Keratinocyte (primary cell): ENCODE results near the gene CBLB. TPM values are rescaled to one million over a fixed set of nuclear protein-coding genes. Genes with fewer than 3 reads are reported as not detected.

ENCODE experiments used
- DNase-seq: peaks from one replicate; pipeline ENCODE4 v3.0.0-alpha.2; 2011; ENCODE audit warnings: low read depth, missing footprints, low spot score
- FAIRE-seq: peaks from 2 replicates; lab custom pipeline; 2011; peaks lifted over from hg19 to GRCh38; lab: Jason Lieb, UNC
- H2AFZ ChIP-seq: 2 replicates; pipeline ENCODE4 v1.6.0; 2012; ENCODE audit warnings: low read length, control low read depth, inconsistent platforms; ENCODE audit not compliant: control insufficient read depth
- H3K27ac ChIP-seq: 2 replicates; pipeline ENCODE4 v1.5.1; 2011; ENCODE audit warnings: low read length; ENCODE audit not compliant: control insufficient read depth, insufficient read depth
- H3K27me3 ChIP-seq: 3 replicates; pipeline ENCODE4 v1.6.0; 2011; ENCODE audit warnings: low read length; ENCODE audit not compliant: control insufficient read depth, insufficient read depth; ENCODE audit errors: extremely low read depth
- H3K36me3 ChIP-seq, 2 experiments: 2 replicates in 1 of 2; 3 replicates in 1 of 2; pipeline ENCODE4 v1.5.1; 2011; ENCODE audit warnings: low read length in 2 of 2, mild to moderate bottlenecking in 1 of 2; ENCODE audit not compliant: control insufficient read depth in 2 of 2, insufficient read depth in 2 of 2; ENCODE audit errors: extremely low read depth in 1 of 2
- H3K4me1 ChIP-seq: 3 replicates; pipeline ENCODE4 v1.5.1; 2011; ENCODE audit warnings: low read length; ENCODE audit not compliant: control insufficient read depth, insufficient read depth; ENCODE audit errors: extremely low read depth
- H3K4me2 ChIP-seq: 3 replicates; pipeline ENCODE4 v1.6.0; 2011; ENCODE audit warnings: low read depth, low read length; ENCODE audit not compliant: control insufficient read depth, insufficient read depth; ENCODE audit errors: extremely low read depth
- H3K4me3 ChIP-seq, 3 experiments: fragments of 200-600 bp in 1 of 3; sonication (generic) in 1 of 3; 2 replicates in 2 of 3; 3 replicates in 1 of 3; pipeline ENCODE4 v1.5.1; 2011 to 2016; ENCODE audit warnings: low read length in 3 of 3, mild to moderate bottlenecking in 3 of 3, control low read depth in 2 of 3, inconsistent platforms in 1 of 3, low read depth in 1 of 3, mixed read lengths in 1 of 3, mixed run types in 1 of 3, moderate library complexity in 1 of 3; ENCODE audit not compliant: control insufficient read depth in 2 of 3, insufficient read depth in 2 of 3; ENCODE audit errors: extremely low read depth in 1 of 3
- H3K79me2 ChIP-seq: 2 replicates; pipeline ENCODE4 v1.6.0; 2012; ENCODE audit warnings: low read length; ENCODE audit not compliant: control insufficient read depth, insufficient read depth
- H3K9ac ChIP-seq: 3 replicates; pipeline ENCODE4 v1.6.0; 2011; ENCODE audit warnings: low read length; ENCODE audit not compliant: control insufficient read depth, insufficient read depth; ENCODE audit errors: extremely low read depth
- H3K9me1 ChIP-seq: 3 replicates; pipeline ENCODE4 v1.6.0; 2011; ENCODE audit warnings: low read length; ENCODE audit not compliant: control insufficient read depth, insufficient read depth; ENCODE audit errors: extremely low read depth
- H3K9me3 ChIP-seq: 2 replicates; pipeline ENCODE4 v1.5.1; 2012; ENCODE audit warnings: low read depth, low read length; ENCODE audit not compliant: control insufficient read depth
- H4K20me1 ChIP-seq: 3 replicates; pipeline ENCODE4 v1.6.0; 2011; ENCODE audit warnings: low read length; ENCODE audit not compliant: control insufficient read depth, insufficient read depth; ENCODE audit errors: extremely low read depth
- EZH2 ChIP-seq: IDR thresholded peaks from one replicate; pipeline ENCODE4 v1.6.1; 2012; ENCODE audit warnings: inconsistent platforms, mild to moderate bottlenecking, low read length, moderate library complexity
- dilution Hi-C: fragments of 300-500 bp; cut with MboI; formaldehyde crosslinking; loops from one replicate; pipeline ENCODE4 v1.7.0; 2020; ENCODE audit warnings: low sequenced_read_pairs; ENCODE audit not compliant: extremely low pct_ligation_motif_present
- polyA plus RNA-seq, 5 experiments: library from polyadenylated mRNA; depleted of rRNA in 3 of 5; stranded (reverse) in 3 of 5; stranded (forward) in 1 of 5; unstranded in 1 of 5; fragments of >200 nt; gene quantifications; 1 replicate in 1 of 5; 2 replicates in 3 of 5; 3 replicates in 1 of 5; pipeline versions ENCODE4 v1.2.1 to v1.2.3, GENCODE V29; 2011 to 2012; ENCODE audit warnings: missing spikeins in 2 of 5, low read depth in 1 of 5, low replicate concordance in 1 of 5
- TF ChIP-seq, protein P1 (sequence below), 3 experiments: IDR thresholded peaks in 1 of 3; conservative IDR thresholded peaks in 1 of 3; optimal IDR thresholded peaks in 1 of 3; 2 replicates in 2 of 3; 3 replicates in 1 of 3; pipeline versions ENCODE3 to v1.5.1; 2011; ENCODE audit warnings: low read length in 3 of 3, mild to moderate bottlenecking in 3 of 3, moderate library complexity in 2 of 3, control low read depth in 1 of 3, inconsistent platforms in 1 of 3; ENCODE audit not compliant: insufficient read depth in 2 of 3; ENCODE audit errors: extremely low read depth in 1 of 3

The CBLB gene
- polyA plus RNA-seq, 1 donor (not counting 4 experiments of a cell fraction or from before 2014, with no cell fraction given): 13.6 TPM

DNA sequence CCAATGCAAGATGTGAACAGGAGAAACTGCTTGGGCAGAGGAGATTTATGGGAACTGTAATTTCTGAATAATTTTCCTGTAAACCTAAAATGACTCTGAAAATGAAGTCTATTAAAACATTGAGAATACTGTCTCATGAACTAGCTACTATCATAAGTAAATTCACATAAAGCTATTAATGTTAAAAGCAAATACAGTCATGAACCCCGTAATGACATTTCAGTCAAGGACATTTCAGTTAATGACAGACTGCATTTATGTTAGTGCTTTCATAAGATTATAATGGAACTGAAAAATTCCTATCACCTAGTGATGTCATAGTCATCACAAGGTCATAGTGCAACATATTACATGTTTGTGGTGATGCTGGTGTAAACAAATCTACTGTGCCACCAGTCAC is 17.2 kb downstream of the CBLB start:
- H3K79me2 ChIP-seq: no peaks in the 10 kb centered on the region
- no peak for FAIRE-seq
- no peaks in the 10 kb centered on the region for H4K20me1 ChIP-seq

DNA sequence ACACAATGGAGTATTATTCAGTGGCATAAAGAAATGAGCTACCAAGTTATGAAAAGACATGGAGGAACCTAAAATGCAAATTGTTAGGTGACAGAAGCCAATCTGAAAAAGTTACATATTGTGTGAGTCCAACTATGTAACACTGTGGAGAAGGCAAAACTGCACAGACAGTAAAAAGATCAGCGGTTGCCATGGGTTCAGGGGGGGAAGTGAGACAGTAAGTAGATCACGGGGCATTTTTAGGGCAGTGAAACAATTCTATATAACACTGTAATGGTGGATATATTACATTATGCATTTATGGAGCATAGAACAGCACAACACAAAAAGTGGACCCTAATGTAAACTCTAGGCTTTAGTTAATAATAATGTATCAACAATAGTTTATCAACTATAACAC is 17.6 kb downstream of the CBLB start:
- no peak overlapping the region for H3K4me3 ChIP-seq
- no peak for DNase-seq
- TF ChIP-seq EZH2: no peak
- TF ChIP-seq, protein P1, sequence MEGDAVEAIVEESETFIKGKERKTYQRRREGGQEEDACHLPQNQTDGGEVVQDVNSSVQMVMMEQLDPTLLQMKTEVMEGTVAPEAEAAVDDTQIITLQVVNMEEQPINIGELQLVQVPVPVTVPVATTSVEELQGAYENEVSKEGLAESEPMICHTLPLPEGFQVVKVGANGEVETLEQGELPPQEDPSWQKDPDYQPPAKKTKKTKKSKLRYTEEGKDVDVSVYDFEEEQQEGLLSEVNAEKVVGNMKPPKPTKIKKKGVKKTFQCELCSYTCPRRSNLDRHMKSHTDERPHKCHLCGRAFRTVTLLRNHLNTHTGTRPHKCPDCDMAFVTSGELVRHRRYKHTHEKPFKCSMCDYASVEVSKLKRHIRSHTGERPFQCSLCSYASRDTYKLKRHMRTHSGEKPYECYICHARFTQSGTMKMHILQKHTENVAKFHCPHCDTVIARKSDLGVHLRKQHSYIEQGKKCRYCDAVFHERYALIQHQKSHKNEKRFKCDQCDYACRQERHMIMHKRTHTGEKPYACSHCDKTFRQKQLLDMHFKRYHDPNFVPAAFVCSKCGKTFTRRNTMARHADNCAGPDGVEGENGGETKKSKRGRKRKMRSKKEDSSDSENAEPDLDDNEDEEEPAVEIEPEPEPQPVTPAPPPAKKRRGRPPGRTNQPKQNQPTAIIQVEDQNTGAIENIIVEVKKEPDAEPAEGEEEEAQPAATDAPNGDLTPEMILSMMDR (optimal IDR thresholded peaks at IDR 0.05 in 1 of 3, IDR thresholded peaks at IDR 0.05 in 1 of 3, conservative IDR thresholded peaks at IDR 0.05 in 1 of 3; ENCODE audit: extremely low read depth in 1 of 3, insufficient read depth in 2 of 3, low read length in 3 of 3): no peak
- no peak overlapping the region for H3K27ac ChIP-seq
- no peaks in the 10 kb centered on the region for H3K9me3 ChIP-seq
- dilution Hi-C loops: no loop called here
- H2AFZ ChIP-seq: no peak overlapping the region
- H3K79me2 ChIP-seq: no peaks in the 10 kb centered on the region
- H3K36me3 ChIP-seq: peaks cover 0 to 4% of the 10 kb centered on the region in 2 experiments
- no peaks in the 10 kb centered on the region for H3K4me1 ChIP-seq
- H3K9me1 ChIP-seq: no peaks in the 10 kb centered on the region
- H4K20me1 ChIP-seq: no peaks in the 10 kb centered on the region
- FAIRE-seq: no peak
- no peak overlapping the region for H3K9ac ChIP-seq
- H3K27me3 ChIP-seq: no peaks in the 10 kb centered on the region
- no peak overlapping the region for H3K4me2 ChIP-seq

More for the DNA sequence above, 17.2 kb downstream of the CBLB start:
- DNase-seq: no peak
- H2AFZ ChIP-seq: no peak overlapping the region
- peaks cover 0 to 4% of the 10 kb centered on the region in 2 experiments for H3K36me3 ChIP-seq
- H3K9me3 ChIP-seq: no peaks in the 10 kb centered on the region
- TF ChIP-seq, protein P1 (optimal IDR thresholded peaks at IDR 0.05 in 1 of 3, IDR thresholded peaks at IDR 0.05 in 1 of 3, conservative IDR thresholded peaks at IDR 0.05 in 1 of 3; ENCODE audit: extremely low read depth in 1 of 3, insufficient read depth in 2 of 3, low read length in 3 of 3): no peak
- no peak for TF ChIP-seq EZH2
- no peak overlapping the region for H3K9ac ChIP-seq
- no peak overlapping the region for H3K4me3 ChIP-seq
- no peak overlapping the region for H3K4me2 ChIP-seq
- dilution Hi-C loops: no loop called here
- no peaks in the 10 kb centered on the region for H3K9me1 ChIP-seq
- H3K4me1 ChIP-seq: no peaks in the 10 kb centered on the region
- no peaks in the 10 kb centered on the region for H3K27me3 ChIP-seq
- no peak overlapping the region for H3K27ac ChIP-seq
